ENCODE data around the gene FOXP1. TPM values are rescaled to one million over a fixed set of nuclear protein-coding genes. Genes with fewer than 3 reads are reported as not detected.

Gene FOXP1
- polyA plus RNA-seq, 1 donor from 2014 or later = 5.6 TPM

GRCh38 chr3:71076361-71077002 is 507.0 kb downstream of the FOXP1 start:
- H3K79me2 ChIP-seq (replicated peaks; ENCODE audit: insufficient read depth, low read length) = no peaks in the 10 kb centered on the region
- H3K4me2 ChIP-seq (ENCODE audit: low read length) = no peak overlapping the region
- no peaks in the 10 kb centered on the region for H3K27me3 ChIP-seq (ENCODE audit: insufficient read depth, low read depth, low read length)

GRCh38 chr3:71075494-71075893 is 508.0 kb downstream of the FOXP1 start:
- no peak overlapping the region for H3K27ac ChIP-seq (ENCODE audit: low read length)
- H3K4me2 ChIP-seq (ENCODE audit: low read length) = no peak overlapping the region
- H3F3A ChIP-seq (ENCODE audit: insufficient read depth, low read length, poor library complexity, severe bottlenecking) = no peaks in the 10 kb centered on the region
- no peak overlapping the region for H2AFZ ChIP-seq (ENCODE audit: low read depth, low read length)
- no peaks in the 10 kb centered on the region for H4K20me1 ChIP-seq (ENCODE audit: insufficient read depth)
- H3K36me3 ChIP-seq (ENCODE audit: insufficient read depth, low read length) = no peaks in the 10 kb centered on the region
- H3K4me3 ChIP-seq (ENCODE audit: low read length) = no peak overlapping the region
- H3K9me3 ChIP-seq (ENCODE audit: low read length) = no peaks in the 10 kb centered on the region
- H3K27me3 ChIP-seq (ENCODE audit: insufficient read depth, low read depth, low read length) = no peaks in the 10 kb centered on the region
- H3K9ac ChIP-seq (ENCODE audit: low read length) = no peak overlapping the region
- H3K9me2 ChIP-seq (ENCODE audit: insufficient read depth, low read length) = no peaks in the 10 kb centered on the region
- H3K79me2 ChIP-seq (replicated peaks; ENCODE audit: insufficient read depth, low read length) = no peaks in the 10 kb centered on the region
- TF ChIP-seq POLR2AphosphoS5 (IDR thresholded peaks at IDR 0.05) (no peak), EZH2 (IDR thresholded peaks at IDR 0.05; ENCODE audit: borderline replicate concordance, insufficient read depth, low read length, poor library complexity, severe bottlenecking) (no peak), EP300 (conservative IDR thresholded peaks at IDR 0.05; ENCODE audit: poor library complexity, severe bottlenecking) (no peak), RAD21 (conservative IDR thresholded peaks at IDR 0.05) (no peak), CTCF (IDR thresholded peaks at IDR 0.05; ENCODE audit: poor library complexity, severe bottlenecking) (no peak), MXI1 (conservative IDR thresholded peaks at IDR 0.05; ENCODE audit: poor library complexity, severe bottlenecking) (no peak), TAF1 (IDR thresholded peaks at IDR 0.05; ENCODE audit: low read depth) (no peak), SMC3 (conservative IDR thresholded peaks at IDR 0.05; ENCODE audit: poor library complexity) (no peak)

More at GRCh38 chr3:71076361-71077002, 507.0 kb downstream of the FOXP1 start:
- Histone ChIP-seq H3K27ac (ENCODE audit: low read length) (no peak overlapping the region), H3K9me2 (ENCODE audit: insufficient read depth, low read length) (no peaks in the 10 kb centered on the region), H3K9ac (ENCODE audit: low read length) (no peak overlapping the region), H3F3A (ENCODE audit: insufficient read depth, low read length, poor library complexity, severe bottlenecking) (no peaks in the 10 kb centered on the region), H3K4me3 (ENCODE audit: low read length) (no peak overlapping the region), H3K9me3 (ENCODE audit: low read length) (no peaks in the 10 kb centered on the region), H3K36me3 (ENCODE audit: insufficient read depth, low read length) (no peaks in the 10 kb centered on the region), H4K20me1 (ENCODE audit: insufficient read depth) (no peaks in the 10 kb centered on the region), H2AFZ (ENCODE audit: low read depth, low read length) (no peak overlapping the region)
- no peak for TF ChIP-seq CTCF (IDR thresholded peaks at IDR 0.05; ENCODE audit: poor library complexity, severe bottlenecking)
- TF ChIP-seq MXI1 (conservative IDR thresholded peaks at IDR 0.05; ENCODE audit: poor library complexity, severe bottlenecking) = no peak
- no peak for TF ChIP-seq EZH2 (IDR thresholded peaks at IDR 0.05; ENCODE audit: borderline replicate concordance, insufficient read depth, low read length, poor library complexity, severe bottlenecking)
- no peak for TF ChIP-seq TAF1 (IDR thresholded peaks at IDR 0.05; ENCODE audit: low read depth)
- no peak for TF ChIP-seq POLR2AphosphoS5 (IDR thresholded peaks at IDR 0.05)
- no peak for TF ChIP-seq RAD21 (conservative IDR thresholded peaks at IDR 0.05)
- TF ChIP-seq SMC3 (conservative IDR thresholded peaks at IDR 0.05; ENCODE audit: poor library complexity) = no peak
- TF ChIP-seq REST (IDR thresholded peaks at IDR 0.05; ENCODE audit: borderline replicate concordance) = no peak
- TF ChIP-seq EP300 (conservative IDR thresholded peaks at IDR 0.05; ENCODE audit: poor library complexity, severe bottlenecking) = no peak
